GM19025 (cell line): ENCODE measurements around the gene SLC6A16.
"Not testable (repeated sequence)": the region's sequence is repeated elsewhere in the genome, so short reads cannot be mapped to it uniquely, and the experiment has no call there.

ENCODE experiments used
- ATAC-seq: cut with Tn5 transposase; IDR thresholded peaks from one replicate; pipeline ENCODE4 v1.9.1; 2021; ENCODE audit warnings: mild to moderate bottlenecking, low read depth, moderate library complexity; ENCODE audit not compliant: unreplicated experiment

The SLC6A16 gene

DNA sequence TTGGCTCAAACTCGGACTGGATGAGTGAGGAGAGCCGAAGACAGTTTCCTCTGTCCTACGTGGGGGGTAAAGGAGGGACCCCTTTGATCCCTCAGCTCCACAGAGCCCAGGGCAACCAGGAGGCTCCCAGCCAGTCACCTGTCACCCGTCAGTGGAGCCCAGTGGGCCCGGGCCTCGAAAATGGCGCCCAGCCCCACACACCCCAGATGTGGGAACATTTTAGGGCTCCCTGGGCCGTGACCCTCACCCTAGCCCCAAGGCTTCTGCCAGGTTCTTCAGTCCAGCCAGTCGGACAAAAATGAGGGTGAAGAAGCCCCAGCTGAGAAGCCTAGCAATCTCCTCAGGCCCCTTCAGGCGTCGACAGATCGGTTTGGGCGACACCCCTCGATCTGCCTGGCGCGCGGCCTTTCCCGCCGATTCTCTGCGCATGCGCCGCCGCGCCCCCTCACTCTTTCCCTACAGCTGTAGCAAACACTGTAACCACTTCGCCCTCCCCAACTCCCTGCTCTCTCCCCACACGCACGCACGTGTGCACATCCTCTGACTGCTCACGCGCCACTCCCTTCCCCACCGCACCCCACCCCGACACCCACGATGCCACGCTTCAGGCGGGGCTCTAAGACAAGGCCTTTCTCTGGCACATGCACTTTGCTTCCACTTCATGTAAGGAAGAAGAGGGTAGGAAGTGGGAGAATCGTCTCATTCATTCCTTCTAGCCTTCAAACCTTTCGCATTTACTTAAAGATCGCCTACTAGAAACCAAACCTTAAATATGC, at the start of gene SLC6A16:
TSS of gene SLC6A16 (minus strand) at position 391 of the 776 bp plus-strand sequence. CDS start 13,844 bp downstream, outside the sequence.
- ATAC-seq, result no peak

DNA sequence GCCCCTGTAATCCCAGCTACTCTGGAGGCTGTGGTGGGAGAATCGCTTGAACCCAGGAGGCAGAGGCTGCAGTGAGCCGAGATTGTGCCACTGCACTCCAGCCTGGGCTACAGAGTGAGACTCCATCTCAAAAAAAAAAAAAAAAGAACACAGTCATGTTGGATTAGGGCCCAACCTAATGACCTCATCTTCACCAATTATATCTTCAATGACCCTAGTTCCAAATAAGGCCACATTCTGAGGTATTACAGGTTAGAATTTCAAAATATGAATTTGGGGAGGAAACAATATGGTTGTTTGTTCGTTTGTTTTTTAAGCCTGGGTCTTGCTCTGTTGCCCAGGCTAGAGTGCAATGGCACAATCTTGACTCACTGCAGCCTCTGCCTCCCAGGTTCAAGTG, 48.2 kb upstream of the SLC6A16 start:
- not testable (repeated sequence) for ATAC-seq

DNA sequence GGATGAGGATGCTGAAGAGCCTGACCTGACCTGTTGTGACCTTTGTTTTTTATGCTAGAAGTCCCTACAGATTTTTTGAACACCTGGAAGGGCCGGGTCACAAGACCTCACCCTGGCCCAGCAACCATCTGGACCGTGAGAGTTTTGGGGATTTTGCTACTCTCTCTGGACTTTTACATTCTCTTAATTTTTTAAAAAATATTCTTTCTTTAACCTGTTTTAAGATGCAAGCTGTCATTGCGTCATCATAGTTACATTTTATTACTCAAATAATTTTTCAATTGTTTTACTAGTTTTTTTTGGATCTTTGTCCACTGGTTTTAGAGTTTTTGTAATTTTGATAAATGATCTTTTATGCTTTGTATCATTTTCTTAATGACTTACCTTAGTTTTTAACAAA, 46.2 kb upstream of the SLC6A16 start:
- ATAC-seq, result no peak

DNA sequence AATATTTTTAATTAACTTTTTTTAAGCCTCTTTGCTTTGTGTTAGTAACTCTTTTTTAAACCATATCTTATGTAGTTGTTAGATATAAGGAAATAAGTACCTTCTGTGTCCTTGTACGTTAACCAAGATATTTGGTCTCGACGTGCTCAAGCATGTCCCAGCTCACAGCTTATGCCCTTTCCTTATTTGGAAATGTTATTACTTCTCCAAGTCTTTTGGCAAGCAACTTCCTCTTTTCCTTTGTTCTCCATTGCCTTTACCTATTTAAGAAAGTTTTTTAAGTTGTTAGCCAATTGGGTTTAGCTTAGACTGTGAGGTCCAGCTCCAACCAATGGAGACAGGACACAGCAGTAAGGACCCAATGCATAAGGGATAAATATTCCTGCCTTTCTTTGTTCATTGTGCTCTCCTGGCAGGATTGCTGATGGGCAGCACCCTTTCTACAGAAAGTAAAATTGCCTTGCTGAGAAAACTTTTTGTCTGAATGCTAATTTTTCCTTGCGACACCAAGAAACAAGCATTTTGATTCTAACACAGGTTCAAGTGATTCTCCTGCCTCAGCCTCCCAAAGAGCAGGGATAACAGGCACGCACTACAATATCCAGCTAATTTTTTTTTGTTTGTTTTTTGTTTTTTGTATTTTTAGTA, 43.8 kb upstream of the SLC6A16 start:
- no peak for ATAC-seq

DNA sequence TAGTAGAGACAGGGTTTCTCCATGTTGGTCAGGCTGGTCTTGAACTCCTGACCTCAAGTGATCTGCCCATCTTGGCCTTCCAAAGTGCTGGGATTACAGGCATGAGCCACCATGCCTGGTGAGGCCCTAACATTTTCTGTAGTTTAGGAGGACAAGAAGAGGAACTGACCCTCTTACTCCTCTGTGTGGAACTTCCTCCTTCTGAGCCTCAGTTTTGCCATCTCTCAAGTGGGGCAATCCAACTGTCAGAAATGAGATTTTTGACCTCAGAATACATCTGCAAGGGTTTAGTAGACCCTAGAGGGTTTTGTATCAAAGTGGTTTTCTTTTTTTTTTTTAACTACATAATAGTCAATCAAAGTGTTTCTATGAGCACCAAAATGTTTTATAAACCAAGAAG, 41.1 kb upstream of the SLC6A16 start:
- no peak for ATAC-seq

DNA sequence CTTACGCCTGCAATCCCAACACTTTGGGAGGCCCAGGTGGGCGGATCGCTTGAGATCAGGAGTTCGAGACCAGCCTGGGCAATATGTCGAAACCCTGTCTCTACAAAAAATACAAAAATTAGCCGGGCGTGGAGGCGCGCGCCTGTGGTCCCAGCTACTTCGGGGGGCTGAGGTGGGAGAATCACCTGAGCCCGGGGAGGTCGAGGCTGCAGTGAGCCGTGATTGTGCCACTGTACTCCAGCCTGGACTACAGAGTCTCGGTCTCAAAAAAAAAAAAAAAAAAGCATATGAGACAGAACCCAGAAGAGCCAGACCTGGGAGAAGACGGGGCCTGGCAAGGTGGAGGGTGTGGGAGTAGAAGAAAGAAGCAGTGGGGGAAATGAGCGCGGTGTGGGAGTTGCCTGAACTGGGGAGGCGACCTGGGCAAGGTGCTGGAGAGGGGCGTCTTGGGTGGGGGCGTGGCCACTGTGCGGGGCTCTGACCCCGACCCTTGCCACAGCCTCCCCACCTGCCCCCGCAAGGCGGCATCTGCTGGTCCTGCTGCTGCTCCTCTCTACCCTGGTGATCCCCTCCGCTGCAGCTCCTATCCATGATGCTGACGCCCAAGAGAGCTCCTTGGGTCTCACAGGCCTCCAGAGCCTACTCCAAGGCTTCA, 39.2 kb upstream of the SLC6A16 start:
- no peak for ATAC-seq

DNA sequence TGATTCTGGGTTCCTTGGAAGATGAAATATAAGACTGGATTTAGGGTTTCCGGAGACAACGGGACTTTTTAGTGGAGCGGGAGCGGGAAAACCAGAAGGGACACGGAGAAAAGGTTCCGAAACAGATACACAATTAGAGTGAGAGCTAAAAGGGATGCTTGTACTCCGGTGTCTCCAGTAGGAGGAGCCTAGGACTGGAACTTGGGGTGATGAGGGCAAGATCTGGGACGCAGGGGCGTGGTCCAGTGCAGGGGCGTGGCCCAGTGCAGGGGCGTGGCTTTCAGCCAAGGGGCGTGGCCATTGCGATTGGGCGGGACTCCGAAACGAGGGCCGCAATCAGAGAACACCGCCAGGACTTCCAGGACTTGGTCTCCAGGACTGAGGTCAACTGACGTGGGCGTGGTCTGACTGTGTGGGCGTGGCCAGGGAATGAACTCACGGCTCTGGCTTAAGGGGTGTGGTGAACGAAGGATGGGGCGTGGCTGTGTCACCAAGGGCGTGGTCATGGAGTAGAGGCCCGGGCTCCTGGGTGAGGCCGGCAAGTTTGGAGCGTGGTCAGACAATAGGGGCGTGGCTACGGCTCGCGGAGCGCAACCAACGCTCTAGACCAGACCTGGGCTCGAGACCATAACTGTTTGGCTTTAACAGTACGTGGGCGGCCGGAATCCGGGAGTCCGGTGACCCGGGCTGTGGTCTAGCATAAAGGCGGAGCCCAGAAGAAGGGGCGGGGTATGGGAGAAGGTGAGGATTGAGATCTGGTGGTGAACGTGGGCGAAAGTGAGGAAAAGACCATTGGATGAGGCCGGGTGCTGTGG, 38.5 kb upstream of the SLC6A16 start, which contains the start of gene DKKL1:
TSS of gene DKKL1 (plus strand) at position 610 of the 815 bp plus-strand sequence. CDS start at position 732, 122 bp downstream.
- no peak for ATAC-seq

DNA sequence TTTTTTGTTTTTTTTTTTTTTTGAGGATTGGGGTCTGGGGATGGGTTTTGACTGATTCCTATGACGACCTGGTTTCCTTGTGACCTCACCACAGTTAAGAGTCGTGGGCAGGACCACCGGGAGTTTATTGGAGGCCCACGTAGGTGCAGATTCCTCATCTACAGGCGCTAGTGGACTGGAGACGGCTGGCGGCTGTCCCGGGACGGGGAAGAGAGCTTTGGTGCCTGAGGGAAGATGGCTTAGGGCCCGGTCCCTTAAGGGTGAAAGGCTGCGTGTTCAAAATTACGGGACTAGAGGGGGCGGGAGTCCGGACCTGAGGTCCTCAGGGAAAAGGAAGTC, 37.9 kb upstream of the SLC6A16 start:
- ATAC-seq, result no peak

DNA sequence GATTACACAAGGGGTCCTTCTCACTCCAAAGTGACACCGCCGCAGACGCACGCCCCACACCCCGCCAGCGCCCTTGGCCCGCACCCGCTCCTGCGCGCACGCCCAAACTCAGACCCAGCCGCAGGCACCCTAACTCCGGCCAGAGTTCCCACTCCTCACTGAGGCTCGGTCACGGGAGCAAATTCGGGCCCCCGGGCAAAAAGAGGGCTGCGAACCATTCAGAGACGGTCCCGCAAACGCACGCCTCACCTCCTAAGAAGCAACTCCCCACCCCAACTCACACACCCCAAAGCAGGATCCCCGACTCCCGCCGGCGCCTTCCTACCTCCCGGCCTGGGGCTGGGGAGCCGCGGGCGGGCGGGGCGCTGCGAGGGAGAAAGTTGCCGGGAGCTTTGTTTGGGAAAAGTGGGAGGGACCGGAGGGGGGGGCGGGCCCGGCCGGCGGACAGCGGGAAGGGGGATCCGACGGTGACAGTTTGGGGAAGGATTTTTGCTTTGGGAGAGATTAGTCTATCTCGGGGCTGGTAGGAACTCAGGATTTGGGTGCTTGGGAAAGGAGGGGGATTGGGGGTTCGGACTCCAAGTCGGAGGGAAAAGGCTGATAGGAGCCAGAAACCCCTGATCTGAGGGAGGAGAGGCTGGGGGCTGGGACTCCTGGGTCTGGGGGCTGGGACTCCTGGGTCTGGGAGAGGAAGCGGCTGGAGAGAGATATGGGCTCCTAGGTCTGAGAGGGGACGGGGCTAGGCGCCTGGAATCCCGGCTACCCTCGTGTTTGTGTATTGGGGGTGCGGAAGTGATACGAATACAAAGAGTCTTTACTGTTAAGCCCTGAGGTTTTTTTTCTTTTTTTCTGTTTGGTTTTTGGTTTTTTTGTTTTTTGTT, 37.3 kb upstream of the SLC6A16 start, which contains the start of gene TEAD2:
TSS of gene TEAD2 (minus strand) at position 369 of the 881 bp plus-strand sequence. CDS start 2,341 bp downstream, outside the sequence.
- ATAC-seq, result no peak

DNA sequence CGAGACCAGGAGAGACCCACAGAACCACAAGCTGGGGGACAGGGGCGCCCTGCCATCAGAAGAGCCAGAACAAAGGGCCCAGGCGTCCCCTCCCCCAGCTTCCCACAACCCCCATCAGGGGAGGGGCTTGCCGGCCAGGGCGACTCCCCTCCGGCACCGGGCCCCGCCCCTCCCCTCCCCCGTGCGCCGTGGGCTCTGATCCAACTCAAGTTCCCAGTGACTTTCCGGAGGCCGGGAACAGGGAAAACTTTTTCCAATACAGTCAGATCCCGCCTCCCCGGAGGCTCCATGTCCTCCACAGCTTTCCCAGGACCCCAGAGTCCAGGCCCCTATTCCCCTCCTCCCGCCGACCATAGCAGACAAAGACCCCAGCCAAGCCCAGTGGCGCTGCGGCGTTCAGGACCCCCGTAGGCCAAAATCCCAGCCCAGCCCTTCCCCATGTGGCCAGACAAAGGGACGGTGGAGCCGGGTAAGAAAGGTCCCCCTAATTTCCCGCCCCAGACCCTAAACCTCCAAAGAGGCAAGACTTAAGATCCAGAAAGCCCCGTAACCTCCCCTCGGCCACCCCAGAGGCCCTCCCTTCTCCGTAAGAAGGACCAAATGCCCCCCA, 36.6 kb upstream of the SLC6A16 start:
- ATAC-seq, result no peak

DNA sequence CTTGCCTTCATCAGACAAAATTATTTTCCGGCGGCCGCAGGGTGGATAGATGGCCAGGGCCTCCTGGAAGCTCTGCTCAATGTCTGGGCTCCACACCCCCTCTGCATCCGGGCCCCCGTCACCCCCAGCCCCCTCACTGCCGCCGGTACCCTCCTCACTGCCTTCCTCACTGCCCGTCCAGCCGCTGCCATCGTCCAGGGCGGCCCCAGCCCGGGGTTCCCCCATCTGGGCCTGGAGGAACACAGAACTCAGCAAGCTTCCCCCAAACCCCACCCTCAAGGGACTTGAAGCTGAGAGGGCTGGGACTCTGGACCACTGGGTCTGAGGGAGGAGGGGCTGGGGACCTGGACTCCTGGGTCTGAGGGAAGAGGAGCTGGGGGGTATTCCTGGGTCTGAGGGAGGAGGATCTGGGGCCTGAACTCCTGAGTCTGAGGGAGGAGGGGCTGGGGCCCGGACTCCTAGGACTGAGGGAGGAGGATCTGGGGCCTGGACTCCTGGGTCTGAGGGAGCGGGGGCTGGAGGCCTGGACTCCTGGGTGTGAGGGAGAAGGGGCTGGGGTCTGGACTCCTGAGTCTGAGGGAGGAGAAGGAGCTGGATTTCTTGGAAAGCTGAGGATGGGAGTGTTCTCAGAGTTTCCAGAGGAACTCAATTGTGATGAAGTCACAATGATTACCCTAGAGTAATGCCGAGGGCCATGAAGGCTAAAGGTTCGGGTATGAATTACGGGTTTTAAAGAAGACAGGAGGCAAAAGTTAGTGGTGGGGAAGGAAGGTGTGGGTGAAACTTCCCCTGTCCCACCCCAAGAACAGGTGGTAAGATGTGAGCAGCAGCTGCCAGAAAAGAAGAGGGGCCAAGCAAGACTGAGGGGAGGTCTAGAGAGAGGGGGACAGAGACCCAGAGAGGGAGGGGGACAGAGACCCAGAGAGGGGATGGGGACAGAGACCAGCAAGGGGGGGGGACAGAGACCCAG, 35.1 kb upstream of the SLC6A16 start:
- no peak for ATAC-seq

DNA sequence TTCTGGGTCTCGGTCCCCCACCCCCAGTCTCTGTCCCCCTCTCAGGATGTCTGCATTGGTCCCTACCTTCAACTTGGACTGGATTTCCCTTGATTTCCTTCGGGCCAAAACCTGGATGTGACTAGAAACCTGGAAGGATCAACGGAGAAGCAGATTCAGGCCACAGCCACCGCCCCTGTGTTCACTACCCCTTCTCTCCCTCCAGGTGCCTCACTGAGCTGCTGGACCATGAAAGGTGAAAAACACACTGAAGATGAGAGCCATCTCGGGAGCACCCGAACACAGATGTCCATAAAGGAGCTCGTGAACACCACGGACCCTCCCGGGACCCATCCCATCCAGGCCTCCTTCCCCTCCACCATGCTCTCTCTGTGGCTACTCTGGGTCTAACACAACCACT, 32.2 kb upstream of the SLC6A16 start:
- ATAC-seq, result no peak

DNA sequence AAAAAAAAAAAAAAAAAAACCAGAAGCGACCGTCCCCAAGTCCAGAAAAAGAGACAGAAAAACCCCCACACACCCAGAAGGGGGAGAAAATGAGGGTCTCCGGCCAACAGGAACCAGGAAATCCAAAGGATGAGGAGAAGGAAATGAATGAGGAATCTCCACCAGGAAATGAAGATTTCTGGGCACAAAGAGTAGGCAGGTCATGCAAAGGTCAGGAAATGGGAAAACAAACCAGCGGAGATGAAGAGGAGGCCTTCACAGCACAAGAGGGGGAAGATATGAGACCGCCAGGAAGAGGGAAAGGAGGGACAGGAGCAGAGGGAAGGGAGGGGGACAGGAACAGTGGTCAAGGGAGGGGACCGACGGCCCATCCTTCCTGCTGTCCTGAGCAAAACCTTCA, 31.4 kb upstream of the SLC6A16 start:
- no peak for ATAC-seq

DNA sequence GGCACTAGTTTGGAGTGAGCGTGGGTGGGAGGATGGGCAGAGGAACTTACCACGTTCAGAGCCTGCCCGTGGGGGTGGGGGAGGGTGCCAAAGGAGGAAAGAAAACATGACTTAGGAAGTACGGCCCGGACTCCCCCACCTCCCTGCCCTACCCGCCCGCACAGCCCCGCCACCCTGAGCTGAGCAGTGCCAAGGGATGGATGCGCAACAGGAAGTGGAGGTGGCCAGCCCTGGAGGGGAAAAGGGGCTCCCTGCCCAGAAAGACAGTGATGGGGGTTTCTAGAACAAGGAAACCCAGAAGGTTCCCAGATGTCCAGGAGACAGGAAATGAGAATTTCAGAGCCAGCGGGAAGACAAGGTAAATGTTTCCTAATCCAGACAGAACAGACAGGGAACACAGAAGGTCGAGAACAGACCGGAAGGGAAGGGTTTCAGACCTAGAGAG, 30.9 kb upstream of the SLC6A16 start:
- ATAC-seq, result no peak

DNA sequence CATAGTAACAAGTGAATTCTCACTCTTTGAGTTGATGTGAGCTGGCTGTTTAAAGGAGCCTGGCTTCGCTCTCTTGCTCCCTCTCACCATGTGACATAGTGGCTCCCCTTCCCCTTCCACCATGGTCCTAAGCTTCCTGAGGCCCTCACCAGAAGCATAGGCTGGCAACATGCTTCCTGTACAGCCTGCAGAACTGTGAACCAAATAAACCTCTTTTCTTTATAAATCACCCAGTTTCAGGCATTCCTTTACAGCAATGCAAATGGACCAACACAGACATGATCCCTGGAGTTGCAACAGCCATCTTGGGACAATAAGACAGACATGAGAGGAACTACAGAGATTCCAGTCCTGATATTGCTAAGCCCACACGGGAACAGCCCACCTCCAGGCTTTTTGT, 24.6 kb upstream of the SLC6A16 start:
- no peak for ATAC-seq

DNA sequence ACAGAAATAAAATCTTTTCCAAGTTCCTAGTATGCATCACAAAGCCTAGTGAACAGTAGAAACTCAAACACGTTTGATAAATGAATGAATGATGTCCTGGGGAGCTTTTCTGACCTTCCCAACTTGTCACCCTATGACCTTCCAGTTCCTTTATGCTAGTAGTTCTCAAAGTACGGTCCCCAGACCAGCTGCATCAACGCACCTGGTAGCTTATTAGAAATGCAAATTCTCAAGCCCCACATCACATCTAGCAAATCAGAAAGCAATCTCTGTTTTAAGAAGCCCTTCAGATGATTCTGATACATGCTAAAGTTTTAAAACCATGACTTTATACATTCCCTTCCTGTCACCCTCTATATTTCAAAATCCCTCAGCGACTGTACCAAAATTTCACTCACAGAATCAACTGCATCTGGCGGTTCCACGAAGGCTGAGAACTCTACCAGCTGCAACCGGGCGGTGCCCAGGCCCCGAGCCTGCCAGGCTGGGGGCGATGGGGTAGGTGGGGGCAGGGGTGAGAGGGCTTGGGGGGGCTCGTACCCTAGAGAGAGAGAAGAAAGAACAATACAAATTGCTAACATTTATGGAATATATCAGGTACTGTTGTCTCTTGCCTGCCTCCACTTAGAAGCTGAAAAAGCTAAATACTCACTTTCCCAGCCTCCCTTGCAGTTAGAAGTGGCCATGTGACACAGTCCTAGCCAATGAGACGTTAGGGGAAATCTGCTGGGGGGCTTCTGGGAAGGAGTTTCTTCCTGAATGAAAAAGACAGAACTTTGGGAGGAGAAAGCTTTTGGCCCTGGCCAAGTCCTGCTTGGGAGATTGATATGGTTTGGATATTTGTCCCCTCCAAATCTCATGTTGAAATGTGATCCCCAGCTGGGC, 23.6 kb upstream of the SLC6A16 start:
- ATAC-seq, result no peak

DNA sequence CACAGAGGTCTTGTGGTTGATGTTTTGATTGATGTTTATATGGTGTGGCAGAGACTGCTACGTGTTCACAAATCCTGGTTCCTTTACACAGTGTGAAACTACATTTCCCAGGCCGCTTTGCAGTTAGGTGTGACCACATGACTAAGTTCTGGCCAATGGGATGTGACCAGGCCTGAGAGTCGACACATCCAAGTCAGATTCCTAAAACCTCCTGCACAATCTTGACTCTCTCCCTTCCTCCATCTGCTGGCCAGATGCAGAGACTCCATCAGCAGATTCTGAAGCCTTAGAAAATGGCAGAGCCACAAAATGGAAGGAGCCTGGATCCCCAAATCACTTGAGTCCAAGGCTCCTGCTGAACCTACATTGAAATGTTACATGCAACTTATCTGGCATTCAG, 22.8 kb upstream of the SLC6A16 start:
- no peak for ATAC-seq
